Heart right ventricle (tissue), 16 donors: ENCODE results near the gene CRELD2. TPM values are rescaled to one million over a fixed set of nuclear protein-coding genes. Genes with fewer than 3 reads are reported as not detected.

ENCODE experiments used
- ATAC-seq, 8 donors: fragments of 200-7000 bp; cut with Tn5 transposase; one replicate each; pipeline ENCODE4 v1.9.1; 2020; ENCODE audit warnings: mild to moderate bottlenecking in 8 of 8, moderate library complexity in 8 of 8, moderate number of reproducible peaks in 1 of 8
- DNase-seq, 2 donors: peaks; one replicate each; pipeline ENCODE4 v3.0.0-alpha.2; 2020
- H3K27ac ChIP-seq, 10 donors: fragments of 200-600 bp; sonication (generic) in 2 of 10; one replicate each; pipeline versions ENCODE4 v1.5.0 to v1.8.0; 2020 to 2022; ENCODE audit warnings: mild to moderate bottlenecking in 3 of 10
- H3K27me3 ChIP-seq, 7 donors: fragments of 200-600 bp; one replicate each; pipeline ENCODE4 v1.8.0; 2021 to 2022; ENCODE audit warnings: mild to moderate bottlenecking in 2 of 7
- H3K36me3 ChIP-seq, 9 donors: fragments of 200-600 bp; sonication (generic) in 1 of 9; one replicate each; pipeline versions ENCODE4 v1.5.0 to v1.8.0; 2020 to 2022; ENCODE audit warnings: mild to moderate bottlenecking in 2 of 9
- H3K4me1 ChIP-seq, 9 donors: fragments of 200-600 bp; sonication (generic) in 1 of 9; one replicate each; pipeline versions ENCODE4 v1.5.0 to v1.8.0; 2020 to 2022; ENCODE audit warnings: mild to moderate bottlenecking in 4 of 9
- H3K4me3 ChIP-seq, 10 donors: fragments of 200-600 bp; sonication (generic) in 2 of 10; one replicate each; pipeline versions ENCODE4 v1.5.0 to v1.8.0; 2020 to 2022; ENCODE audit warnings: mild to moderate bottlenecking in 7 of 10, moderate library complexity in 2 of 10
- H3K9me3 ChIP-seq, 11 donors: fragments of 200-600 bp in 10 of 11; sonication (generic) in 2 of 11; one replicate each; pipeline versions ENCODE4 v1.5.0 to v1.8.0; 2013 to 2022; ENCODE audit warnings: mild to moderate bottlenecking in 2 of 11, control low read depth in 1 of 11, moderate library complexity in 1 of 11
- WGBS, 2 donors: extraction: QIAGEN DNeasy Blood & Tissue Kit; methylation state at CpG; one replicate each; pipeline ENCODE4 v1.1.7; 2013; ENCODE audit warnings: inconsistent platforms in 1 of 2; 5-methylcytosine and 5-hydroxymethylcytosine counted together
- intact Hi-C, 10 donors: fragments of 100-400 bp; cut with DNase I; formaldehyde crosslinking; loops; one replicate each; pipeline versions ENCODE4 v1.11.1 to v1.14.2; 2022
- polyA plus RNA-seq, 2 donors: library from polyadenylated mRNA; stranded (reverse); fragments of 200-250 nt; gene quantifications; one replicate each; pipeline ENCODE4 v1.2.3, GENCODE V29; 2013
- total RNA-seq, 10 donors: library from RNA; stranded (reverse); fragmentation: NEBNext Ultra II Directional in 3 of 10; extraction: Animal tissue kit (Norgen Biotek cat#: 25700) in 3 of 10; gene quantifications; one replicate each; pipeline versions ENCODE4 v1.2.1 to v1.2.4, GENCODE V29; 2021 to 2023
- TF ChIP-seq, protein P1 (sequence below), 9 donors: fragments of 200-600 bp; sonication (generic) in 2 of 9; IDR thresholded peaks; one replicate each; pipeline versions ENCODE4 v1.5.0 to v1.8.0; 2021 to 2022; ENCODE audit warnings: antibody characterized with exemption in 9 of 9, mild to moderate bottlenecking in 5 of 9, moderate library complexity in 1 of 9
- donor health status: Arrhythmogenic right ventricular cardiomyopathy.
- donor health status: ischemic (EF 13 %, LVEDD 7.1; RV severe dilation, severe dysfunction).
- donor health status: healthy with polysubstance abuse.
- donor health status: DM: no; HTN: yes; CAD: no.
- donor health status: DM: no; HTN: no; CAD: no.
- donor health status: ischemic (EF 25% LVEDD 6.9; RV normal size, moderate dysfunction).
- donor health status: ischemic (EF 25% LVEDD 5.7; RV mildly dilated, moderate dysfunction).
- donor health status: healthy.
- donor health status: DM: yes; HTN: yes; CAD: no.
- donor health status: Ischemic cardiomyopathy.
- donor health status: ischemic (EF 35%, LVEDD 5.7; RV mildly dilated, moderate dysfunction).
- donor health status: nonischemic (EF 11% LVEDD 7.7; RV severe dilation, severe dysfunction).
- donor health status: DM: yes; HTN: yes; CAD: no.
- donor health status: PGD.
- donor health status: ischemic (EF 29% LVEDD 5.4; RV normal size, mild dysfunction).
- donor health status: nonischemic (EF 23%, LVEDD 6.1; RV moderate dilation, normal function).

Gene CRELD2
- total and polyA plus RNA-seq, 12 donors = 11.0 to 90.0 (median 19.2) TPM

DNA sequence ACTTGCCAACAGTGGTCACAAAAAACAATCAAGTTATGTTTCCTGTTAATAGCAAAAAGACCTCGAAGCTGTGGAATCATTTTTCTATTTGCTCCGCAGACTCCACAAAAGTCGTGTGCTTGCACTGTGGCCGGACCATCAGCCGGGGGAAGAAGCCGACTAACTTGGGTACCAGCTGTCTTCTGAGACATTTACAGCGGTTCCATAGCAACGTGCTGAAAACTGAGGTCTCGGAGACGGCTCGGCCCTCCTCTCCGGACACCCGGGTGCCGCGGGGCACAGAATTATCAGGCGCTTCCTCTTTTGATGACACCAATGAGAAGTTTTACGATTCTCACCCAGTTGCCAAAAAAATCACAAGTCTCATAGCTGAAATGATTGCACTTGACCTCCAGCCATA lies 33.2 kb upstream of the CRELD2 start:
- Histone ChIP-seq H3K4me3 (no peak overlapping the region), H3K36me3 (peaks cover 0 to 74% (median 20%) of the 10 kb centered on the region in 9 donors), H3K27ac (no peak overlapping the region), H3K9me3 (peaks cover 0 to 12% (median 0%) of the 10 kb centered on the region in 11 donors), H3K4me1 (peaks cover 0 to 16% (median 0%) of the 10 kb centered on the region in 9 donors), H3K27me3 (no peaks in the 10 kb centered on the region)
- DNase-seq (no peak), ATAC-seq (no peak)
- intact Hi-C loops = no loop called here
- TF ChIP-seq, protein P1, sequence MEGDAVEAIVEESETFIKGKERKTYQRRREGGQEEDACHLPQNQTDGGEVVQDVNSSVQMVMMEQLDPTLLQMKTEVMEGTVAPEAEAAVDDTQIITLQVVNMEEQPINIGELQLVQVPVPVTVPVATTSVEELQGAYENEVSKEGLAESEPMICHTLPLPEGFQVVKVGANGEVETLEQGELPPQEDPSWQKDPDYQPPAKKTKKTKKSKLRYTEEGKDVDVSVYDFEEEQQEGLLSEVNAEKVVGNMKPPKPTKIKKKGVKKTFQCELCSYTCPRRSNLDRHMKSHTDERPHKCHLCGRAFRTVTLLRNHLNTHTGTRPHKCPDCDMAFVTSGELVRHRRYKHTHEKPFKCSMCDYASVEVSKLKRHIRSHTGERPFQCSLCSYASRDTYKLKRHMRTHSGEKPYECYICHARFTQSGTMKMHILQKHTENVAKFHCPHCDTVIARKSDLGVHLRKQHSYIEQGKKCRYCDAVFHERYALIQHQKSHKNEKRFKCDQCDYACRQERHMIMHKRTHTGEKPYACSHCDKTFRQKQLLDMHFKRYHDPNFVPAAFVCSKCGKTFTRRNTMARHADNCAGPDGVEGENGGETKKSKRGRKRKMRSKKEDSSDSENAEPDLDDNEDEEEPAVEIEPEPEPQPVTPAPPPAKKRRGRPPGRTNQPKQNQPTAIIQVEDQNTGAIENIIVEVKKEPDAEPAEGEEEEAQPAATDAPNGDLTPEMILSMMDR (IDR thresholded peaks at IDR 0.05) = no peak
- WGBS, 2 donors = 95 to 98% methylated on average over 17 of the region's 17 CpGs

DNA sequence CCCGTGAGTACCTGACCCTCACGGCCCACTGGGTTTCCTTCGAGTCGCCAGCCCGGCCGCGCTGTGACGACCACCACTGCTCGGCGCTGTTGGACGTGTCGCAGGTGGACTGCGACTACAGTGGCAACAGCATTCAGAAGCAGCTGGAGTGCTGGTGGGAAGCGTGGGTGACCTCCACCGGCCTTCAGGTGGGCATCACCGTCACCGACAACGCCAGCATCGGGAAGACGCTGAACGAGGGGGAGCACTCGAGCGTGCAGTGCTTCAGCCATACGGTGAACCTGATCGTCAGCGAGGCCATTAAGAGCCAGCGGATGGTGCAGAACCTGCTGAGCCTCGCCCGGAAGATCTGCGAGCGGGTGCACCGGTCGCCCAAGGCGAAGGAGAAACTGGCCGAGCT lies 32.6 kb upstream of the CRELD2 start:
- peaks cover 0 to 10% (median 0%) of the 10 kb centered on the region in 9 donors for H3K4me1 ChIP-seq
- no peak overlapping the region for H3K27ac ChIP-seq
- peaks cover 0 to 79% (median 20%) of the 10 kb centered on the region in 9 donors for H3K36me3 ChIP-seq
- H3K4me3 ChIP-seq = no peak overlapping the region
- DNase-seq (no peak), ATAC-seq (peak in 1 of 8 donors; percentile 39)
- no peaks in the 10 kb centered on the region for H3K27me3 ChIP-seq
- intact Hi-C loops = no loop called here
- 97 to 99% methylated on average over 35 of the region's 35 CpGs for WGBS, 2 donors
- TF ChIP-seq, protein P1 (IDR thresholded peaks at IDR 0.05) = no peak
- peaks cover 0 to 12% (median 0%) of the 10 kb centered on the region in 11 donors for H3K9me3 ChIP-seq

DNA sequence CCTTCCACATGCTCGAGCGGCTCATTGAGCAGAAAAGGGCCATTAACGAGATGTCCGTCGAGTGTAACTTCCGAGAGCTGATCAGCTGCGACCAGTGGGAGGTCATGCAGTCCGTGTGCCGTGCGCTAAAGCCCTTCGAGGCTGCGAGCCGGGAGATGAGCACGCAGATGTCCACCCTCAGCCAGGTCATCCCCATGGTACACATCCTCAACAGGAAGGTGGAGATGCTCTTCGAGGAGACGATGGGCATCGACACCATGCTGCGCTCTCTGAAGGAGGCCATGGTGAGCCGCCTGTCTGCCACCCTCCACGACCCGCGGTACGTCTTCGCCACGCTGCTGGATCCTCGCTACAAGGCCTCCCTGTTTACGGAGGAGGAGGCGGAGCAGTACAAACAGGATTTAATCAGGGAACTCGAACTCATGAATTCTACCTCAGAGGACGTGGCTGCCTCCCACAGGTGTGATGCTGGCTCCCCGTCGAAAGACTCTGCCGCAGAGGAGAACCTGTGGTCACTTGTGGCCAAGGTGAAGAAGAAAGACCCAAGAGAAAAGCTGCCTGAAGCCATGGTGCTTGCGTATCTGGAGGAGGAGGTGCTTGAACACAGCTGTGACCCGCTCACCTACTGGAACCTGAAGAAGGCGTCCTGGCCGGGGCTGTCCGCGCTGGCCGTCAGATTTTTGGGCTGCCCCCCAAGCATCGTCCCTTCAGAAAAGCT lies 31.9 kb upstream of the CRELD2 start:
- Histone ChIP-seq H3K4me3 (no peak overlapping the region), H3K27me3 (no peaks in the 10 kb centered on the region), H3K4me1 (peaks cover 0 to 7% (median 0%) of the 10 kb centered on the region in 9 donors), H3K27ac (no peak overlapping the region), H3K36me3 (peaks cover 0 to 82% (median 20%) of the 10 kb centered on the region in 9 donors), H3K9me3 (peaks cover 0 to 17% (median 0%) of the 10 kb centered on the region in 11 donors)
- DNase-seq = no peak
- 97 to 98% methylated on average over 41 of the region's 41 CpGs for WGBS, 2 donors
- TF ChIP-seq, protein P1 (IDR thresholded peaks at IDR 0.05) = no peak
- intact Hi-C loops = no loop called here
- ATAC-seq = peak in 1 of 8 donors; percentile 43

DNA sequence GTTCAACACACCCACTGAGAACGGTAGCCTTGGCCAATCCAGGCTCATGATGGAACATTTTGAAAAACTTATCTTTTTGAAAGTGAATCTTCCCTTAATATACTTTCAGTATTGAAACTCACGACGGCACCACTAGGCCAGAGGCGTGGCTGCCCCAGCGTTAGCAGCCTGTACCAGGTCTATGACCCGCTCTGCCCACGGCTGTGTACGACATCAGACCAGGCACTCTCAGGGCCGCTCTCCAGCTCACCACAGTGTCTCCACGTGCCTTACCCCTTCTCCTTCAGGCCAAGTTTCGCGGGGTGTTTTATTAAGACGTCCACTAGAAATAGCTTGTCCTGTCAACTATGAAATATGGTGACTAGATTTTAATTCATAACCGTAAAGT lies 31.4 kb upstream of the CRELD2 start:
- no peak overlapping the region for H3K4me3 ChIP-seq
- intact Hi-C loops = no loop called here
- peaks cover 0 to 82% (median 20%) of the 10 kb centered on the region in 9 donors for H3K36me3 ChIP-seq
- ATAC-seq (no peak), DNase-seq (no peak)
- H3K27me3 ChIP-seq = no peaks in the 10 kb centered on the region
- WGBS, 2 donors = 97 to 98% methylated on average over 14 of the region's 14 CpGs
- no peak overlapping the region for H3K27ac ChIP-seq
- TF ChIP-seq, protein P1 (IDR thresholded peaks at IDR 0.05) = no peak
- peaks cover 0 to 17% (median 0%) of the 10 kb centered on the region in 11 donors for H3K9me3 ChIP-seq
- peaks cover 0 to 7% (median 0%) of the 10 kb centered on the region in 9 donors for H3K4me1 ChIP-seq
